DMS114 treated with DMSO at 0.1 percent for 48 hours (cell line): Measurements from ENCODE around the gene MTCH2.

Experiments used
- DNase-seq: peaks from one replicate; lab custom pipeline; 2025; ENCODE audit not compliant: unreplicated experiment; lab: John Stamatoyannopoulos, UW

The MTCH2 gene

GRCh38 chr11:47591764-47592163 lies 50.6 kb downstream of the MTCH2 start:
- DNase-seq: no peak

- DNase-seq: no peak
These were observed 52.1 kb downstream of the MTCH2 start for GRCh38 chr11:47589977-47590861.

DNA sequence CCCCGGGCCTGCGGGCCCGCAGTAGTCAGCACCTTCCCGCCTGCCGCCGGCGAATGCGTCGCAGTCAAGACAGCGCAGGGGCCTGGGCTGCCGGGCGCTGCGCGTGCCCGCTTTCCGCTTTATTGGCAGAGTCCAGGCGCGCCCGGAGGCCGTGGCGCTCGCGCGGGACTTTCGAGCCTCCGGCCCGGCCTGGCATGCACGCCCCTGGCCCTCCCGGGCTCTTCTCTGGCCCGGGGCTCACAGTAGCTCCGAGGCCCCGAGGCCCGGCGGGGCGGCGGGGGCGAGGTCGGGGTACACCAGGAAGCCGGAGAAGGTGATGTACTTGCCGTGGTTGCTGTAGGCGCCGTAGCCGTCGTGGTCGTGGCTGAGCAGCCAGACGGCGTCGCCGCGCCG lies 52.8 kb downstream of the MTCH2 start:
- no peak for DNase-seq

DNA sequence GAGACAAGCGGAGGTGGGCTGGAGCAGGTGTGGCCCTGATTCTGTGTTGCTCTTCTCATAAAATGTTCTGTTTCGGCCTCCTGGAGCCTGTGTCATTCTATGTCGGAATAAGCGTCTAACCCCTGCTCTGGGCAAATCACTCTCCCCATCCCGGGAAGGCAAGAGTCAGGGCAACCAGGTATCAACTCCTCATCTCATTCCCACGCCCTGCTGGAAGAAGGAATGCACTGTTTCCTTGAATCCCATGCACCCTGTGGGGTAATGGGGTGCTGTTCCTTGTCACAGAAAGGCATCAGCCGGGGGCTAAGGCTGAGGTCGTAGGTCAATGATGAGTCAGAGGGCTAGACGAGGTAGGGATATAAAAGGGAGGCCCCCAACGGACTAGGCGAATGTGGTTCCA lies 53.2 kb downstream of the MTCH2 start:
- DNase-seq: no peak

GRCh38 chr11:47587723-47588326 lies 54.5 kb downstream of the MTCH2 start:
- DNase-seq: no peak

DNA sequence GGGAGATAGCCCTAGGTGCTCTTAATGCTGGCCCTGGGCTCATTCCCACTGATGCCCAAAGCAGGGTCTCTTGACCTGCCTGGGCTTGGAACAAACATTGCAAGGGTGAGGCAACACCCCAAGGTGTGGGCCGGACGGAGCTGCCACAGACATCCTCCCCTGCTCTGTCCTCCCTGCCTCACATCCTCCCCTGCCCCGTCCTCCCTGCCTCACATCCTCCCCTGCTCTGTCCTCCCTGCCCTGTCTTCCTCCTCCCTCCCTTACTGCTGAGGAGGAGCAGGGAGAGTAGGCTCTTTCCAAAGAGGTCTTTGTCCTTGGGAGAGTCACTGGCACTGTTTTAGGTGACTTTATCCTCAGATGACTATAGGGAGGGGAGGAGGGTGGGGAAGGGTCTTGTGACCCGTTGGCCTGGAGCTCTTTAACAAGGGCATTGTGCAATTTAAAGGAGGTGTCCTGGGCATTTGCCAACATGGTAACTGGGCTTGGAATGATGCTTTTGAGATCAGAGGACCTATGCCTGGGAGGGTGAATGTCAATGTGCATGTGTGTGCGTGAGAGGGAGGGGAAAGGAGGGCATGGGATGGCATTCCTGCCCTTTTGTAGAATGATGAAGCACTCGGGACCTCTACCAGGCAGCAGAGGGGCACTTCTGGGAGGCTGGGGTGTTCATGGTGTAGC lies 55.2 kb downstream of the MTCH2 start:
- no peak for DNase-seq

- no peak for DNase-seq
These were observed 56.1 kb downstream of the MTCH2 start, which contains the start of gene FAM180B for GRCh38 chr11:47586098-47586855. TSS of gene FAM180B (plus strand) at chr11:47586678. CDS start at chr11:47586769, 91 bp downstream.

DNA sequence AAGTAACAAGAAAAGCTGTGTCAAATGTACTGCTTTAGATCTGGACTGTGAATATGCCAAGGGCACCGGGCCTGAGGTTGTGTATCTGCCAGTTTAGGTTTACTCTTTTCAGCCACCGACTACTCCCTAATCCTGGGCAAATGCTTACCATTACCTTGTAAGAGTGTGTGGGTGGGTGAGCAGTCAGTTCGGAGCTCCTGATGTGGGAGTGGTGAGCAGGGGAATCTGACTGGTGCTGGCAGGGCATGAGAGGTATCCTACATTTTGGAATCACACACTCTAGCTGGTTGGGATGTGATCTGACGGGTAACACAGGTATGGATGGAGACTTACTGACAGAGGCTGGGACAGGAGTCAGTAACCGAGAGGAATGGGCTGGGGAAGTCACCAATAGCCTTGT lies 58.5 kb downstream of the MTCH2 start:
- DNase-seq: no peak

- peak; percentile 80 for DNase-seq
These were observed 63.5 kb downstream of the MTCH2 start, which contains the start of the genes KBTBD4 and NDUFS3 for GRCh38 chr11:47578524-47579494. TSS of gene KBTBD4 (minus strand) at chr11:47578970. CDS start at chr11:47578951, 19 bp downstream. TSS of gene NDUFS3 (plus strand) at chr11:47579074. CDS start at chr11:47579092, 18 bp downstream.

DNA sequence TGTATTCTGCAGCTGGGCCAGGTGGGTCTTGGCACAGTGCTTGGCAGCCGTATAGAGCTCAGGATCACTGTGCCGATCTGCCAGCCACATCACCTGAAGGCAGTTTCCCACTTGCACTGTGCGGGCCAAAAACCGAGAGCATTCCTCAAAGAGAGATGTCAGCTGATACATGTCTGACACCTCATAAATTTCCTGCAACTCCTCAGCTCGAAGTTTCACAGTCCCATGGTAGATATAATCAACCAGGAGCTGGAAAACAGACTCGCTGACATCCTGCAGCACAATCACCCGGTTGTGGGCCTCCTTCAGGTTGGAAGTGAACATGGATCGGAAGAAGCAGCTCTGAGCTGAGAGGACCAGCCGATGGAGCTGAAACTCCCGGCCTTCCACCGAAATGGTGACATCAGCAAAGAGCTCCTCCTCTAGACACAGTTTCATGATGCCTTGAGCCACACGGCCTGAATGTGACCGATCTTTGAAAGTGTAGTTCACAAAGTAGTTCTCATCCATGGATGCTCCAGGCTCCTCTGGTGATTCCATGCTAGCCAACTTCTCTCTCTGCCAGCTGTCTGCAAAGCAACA lies 64.8 kb downstream of the MTCH2 start:
- no peak for DNase-seq

- no peak for DNase-seq
These were observed 69.0 kb downstream of the MTCH2 start for GRCh38 chr11:47573321-47573720.

DNA sequence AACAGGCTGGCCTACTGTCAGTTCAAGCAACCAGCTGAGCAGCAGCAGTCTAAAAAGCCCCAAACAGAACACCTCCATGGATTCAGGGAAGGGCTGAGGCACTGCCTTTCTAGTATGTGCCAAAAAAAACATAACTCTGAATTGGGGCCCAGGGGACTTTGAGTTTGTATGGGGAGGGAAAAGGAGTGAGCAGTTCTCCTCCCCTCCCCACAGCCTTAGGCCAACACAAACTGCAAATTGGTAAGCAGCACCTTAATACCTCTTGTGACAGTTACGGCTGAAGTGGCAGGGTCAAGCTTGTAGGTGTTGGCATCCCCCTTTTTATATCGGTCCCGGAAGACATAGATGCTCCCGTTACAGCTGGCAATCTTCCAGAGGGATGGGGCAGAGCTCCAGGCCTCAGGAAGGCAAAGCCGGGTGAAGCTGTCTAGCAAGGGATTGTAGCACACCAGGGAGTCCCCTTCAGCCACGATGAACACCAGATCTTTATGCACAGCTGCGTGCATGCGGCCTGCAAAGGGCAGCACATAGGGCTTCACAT lies 69.6 kb downstream of the MTCH2 start:
- DNase-seq: no peak

DNA sequence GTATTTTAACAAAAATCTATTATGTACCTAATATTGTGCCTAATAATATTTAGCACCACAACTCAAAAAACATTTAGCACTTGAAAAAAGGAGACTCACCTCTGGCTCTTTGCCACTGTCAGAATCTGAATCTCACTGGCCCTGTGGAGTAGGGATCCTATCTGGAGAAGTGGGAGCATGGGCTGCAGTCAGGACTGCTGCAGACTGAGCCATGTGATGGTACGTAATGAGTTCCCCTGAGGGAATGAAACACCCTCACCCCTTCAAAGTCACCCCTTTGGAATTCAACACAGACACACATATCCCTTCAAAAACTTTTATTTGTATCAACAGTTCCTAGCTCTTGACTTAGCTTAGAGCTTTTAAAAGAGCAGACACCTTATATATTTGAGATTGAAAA lies 70.5 kb downstream of the MTCH2 start:
- DNase-seq: no peak

DNA sequence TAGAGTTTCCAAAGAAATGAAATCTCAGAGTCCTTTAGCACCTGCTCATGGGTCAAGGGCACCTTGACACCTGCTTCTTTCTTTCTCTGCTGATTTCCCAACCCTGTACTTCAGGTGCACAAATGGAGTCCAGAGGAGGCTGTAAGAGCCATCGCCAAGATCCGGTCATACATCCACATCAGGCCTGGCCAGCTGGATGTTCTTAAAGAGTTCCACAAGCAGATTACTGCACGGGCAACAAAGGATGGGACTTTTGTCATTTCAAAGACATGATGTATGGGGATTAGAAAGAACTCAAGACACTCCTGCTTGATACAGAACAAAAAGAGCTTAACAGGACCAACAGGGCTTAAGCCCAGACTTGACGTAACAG lies 71.0 kb downstream of the MTCH2 start:
- DNase-seq: no peak

DNA sequence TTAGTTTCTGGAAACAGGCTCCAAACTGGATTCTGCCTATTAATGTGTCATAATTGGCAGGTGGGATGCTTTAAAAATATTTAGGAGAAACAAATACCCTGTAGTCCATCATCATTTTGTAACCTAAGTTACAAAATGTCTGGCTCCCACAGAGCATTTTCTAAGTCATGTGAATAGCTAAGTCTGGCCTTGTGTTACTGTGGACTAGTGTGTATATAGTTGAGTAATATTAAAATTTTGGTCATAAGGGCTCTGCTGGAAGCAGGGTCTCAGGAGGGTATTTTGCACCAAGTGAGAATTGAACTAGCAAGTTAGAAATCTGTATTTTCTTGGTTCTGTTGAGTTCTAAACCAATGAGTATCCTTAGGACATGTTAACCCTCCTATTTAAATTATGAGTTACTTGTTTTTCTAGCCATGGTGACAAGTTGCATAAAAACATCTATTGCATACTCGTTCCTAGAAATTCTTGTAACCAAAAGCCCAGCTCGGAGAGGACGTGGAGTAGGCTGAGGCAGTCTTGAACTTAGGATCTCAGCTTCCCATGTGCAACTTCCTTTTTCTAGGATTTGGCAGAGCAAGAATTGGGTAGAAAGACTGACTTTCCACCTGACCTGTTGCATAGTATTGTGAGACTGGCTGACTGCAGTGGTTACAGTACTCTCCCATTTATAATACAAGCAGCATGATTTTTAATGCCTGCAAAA lies 71.6 kb downstream of the MTCH2 start:
- no peak for DNase-seq

DNA sequence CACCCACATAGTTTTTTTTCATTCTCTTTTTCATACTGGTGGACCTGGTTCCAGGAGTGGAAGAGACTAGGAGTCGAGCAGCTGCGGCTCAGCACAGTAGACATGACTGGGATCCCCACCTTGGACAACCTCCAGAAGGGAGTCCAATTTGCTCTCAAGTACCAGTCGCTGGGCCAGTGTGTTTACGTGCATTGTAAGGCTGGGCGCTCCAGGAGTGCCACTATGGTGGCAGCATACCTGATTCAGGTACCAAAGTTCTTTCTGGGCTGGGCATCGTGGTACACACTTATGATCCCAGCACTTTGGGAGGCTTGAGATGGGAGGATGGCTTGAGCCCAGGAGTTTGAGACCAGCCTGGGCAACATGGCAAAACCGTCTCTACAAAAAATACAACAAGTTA lies 72.7 kb downstream of the MTCH2 start:
- DNase-seq: no peak
